Upper lobe of right lung (tissue), 1 donor: ENCODE results near the gene SLK. TPM values are rescaled to one million over a fixed set of nuclear protein-coding genes. Genes with fewer than 3 reads are reported as not detected.
A peak's percentile ranks its signal among the peaks of the same experiment; 100 is the strongest.

Experiments
- ATAC-seq: fragments of 200-7000 bp; cut with Tn5 transposase; one replicate; pipeline ENCODE4 v1.9.1; 2020; ENCODE audit warnings: mild to moderate bottlenecking, moderate library complexity
- DNase-seq: peaks from one replicate; pipeline ENCODE4 v3.0.0-alpha.2; 2020
- H3K27ac ChIP-seq: fragments of 200-600 bp; one replicate; pipeline ENCODE4 v1.8.0; 2022
- H3K27me3 ChIP-seq: fragments of 200-600 bp; one replicate; pipeline ENCODE4 v1.8.0; 2022; ENCODE audit warnings: mild to moderate bottlenecking
- H3K36me3 ChIP-seq: fragments of 200-600 bp; one replicate; pipeline ENCODE4 v1.8.0; 2022
- H3K4me1 ChIP-seq: fragments of 200-600 bp; one replicate; pipeline ENCODE4 v1.8.0; 2022
- H3K4me3 ChIP-seq: fragments of 200-600 bp; one replicate; pipeline ENCODE4 v1.8.0; 2022; ENCODE audit warnings: mild to moderate bottlenecking
- H3K9me3 ChIP-seq: fragments of 200-600 bp; one replicate; pipeline ENCODE4 v1.8.0; 2022
- CTCF ChIP-seq: fragments of 200-600 bp; IDR thresholded peaks from one replicate; pipeline ENCODE4 v1.8.0; 2022; ENCODE audit warnings: antibody characterized with exemption
- intact Hi-C: fragments of 100-400 bp; cut with DNase I; formaldehyde crosslinking; loops from one replicate; pipeline ENCODE4 v1.11.0; 2022
- total RNA-seq: library from RNA; stranded (reverse); fragmentation: NEBNext Ultra II Directional; extraction: Animal tissue kit (Norgen Biotek cat#: 25700); gene quantifications from one replicate; pipeline ENCODE4 v1.2.1, GENCODE V29; 2021
- donor health status: DM: no; HTN: yes; CAD: no; lungs with severe emphysema.

SLK gene
- total RNA-seq, 1 donor from 2014 or later, result 46.7 TPM

- Histone ChIP-seq H3K4me3 (no peak overlapping the region), H3K36me3 (peaks cover 93% of the 10 kb centered on the region), H3K27ac (no peak overlapping the region), H3K27me3 (no peaks in the 10 kb centered on the region), H3K4me1 (no peaks in the 10 kb centered on the region), H3K9me3 (no peaks in the 10 kb centered on the region)
- ATAC-seq (no peak), DNase-seq (no peak)
- TF ChIP-seq CTCF, result no peak
- intact Hi-C loops, result no loop called here
Observed at GRCh38 chr10:104021246-104021645, 54.3 kb downstream of the SLK start.

GRCh38 chr10:104022026-104022425, 55.1 kb downstream of the SLK start:
- no peak overlapping the region for H3K4me3 ChIP-seq
- H3K27ac ChIP-seq, result no peak overlapping the region
- no peaks in the 10 kb centered on the region for H3K27me3 ChIP-seq
- no peaks in the 10 kb centered on the region for H3K4me1 ChIP-seq
- intact Hi-C loops, result no loop called here
- H3K9me3 ChIP-seq, result no peaks in the 10 kb centered on the region
- peaks cover 96% of the 10 kb centered on the region for H3K36me3 ChIP-seq
- no peak for TF ChIP-seq CTCF
- ATAC-seq, result no peak
- no peak for DNase-seq

GRCh38 chr10:104025524-104025923, 58.6 kb downstream of the SLK start:
- ATAC-seq (no peak), DNase-seq (no peak)
- no peaks in the 10 kb centered on the region for H3K4me1 ChIP-seq
- peaks cover 92% of the 10 kb centered on the region for H3K36me3 ChIP-seq
- no peak for TF ChIP-seq CTCF
- no peak overlapping the region for H3K27ac ChIP-seq
- intact Hi-C loops, result no loop called here
- no peak overlapping the region for H3K4me3 ChIP-seq
- no peaks in the 10 kb centered on the region for H3K9me3 ChIP-seq
- no peaks in the 10 kb centered on the region for H3K27me3 ChIP-seq

GRCh38 chr10:104026762-104027161, 59.8 kb downstream of the SLK start:
- H3K4me1 ChIP-seq, result no peaks in the 10 kb centered on the region
- DNase-seq (no peak), ATAC-seq (no peak)
- no peak for TF ChIP-seq CTCF
- H3K27me3 ChIP-seq, result no peaks in the 10 kb centered on the region
- H3K9me3 ChIP-seq, result no peaks in the 10 kb centered on the region
- H3K36me3 ChIP-seq, result peaks cover 85% of the 10 kb centered on the region
- H3K4me3 ChIP-seq, result no peak overlapping the region
- intact Hi-C loops, result no loop called here
- no peak overlapping the region for H3K27ac ChIP-seq

GRCh38 chr10:104028146-104028545, 61.2 kb downstream of the SLK start:
- no peaks in the 10 kb centered on the region for H3K9me3 ChIP-seq
- DNase-seq (no peak), ATAC-seq (peak; percentile 63)
- H3K27ac ChIP-seq, result no peak overlapping the region
- peak; percentile 13 for TF ChIP-seq CTCF
- H3K4me3 ChIP-seq, result no peak overlapping the region
- H3K36me3 ChIP-seq, result peaks cover 83% of the 10 kb centered on the region
- H3K4me1 ChIP-seq, result no peaks in the 10 kb centered on the region
- intact Hi-C loops, result no loop called here
- no peaks in the 10 kb centered on the region for H3K27me3 ChIP-seq

GRCh38 chr10:104028823-104029520, 62.0 kb downstream of the SLK start:
- no peak for TF ChIP-seq CTCF
- ATAC-seq (no peak), DNase-seq (no peak)
- Histone ChIP-seq H3K9me3 (no peaks in the 10 kb centered on the region), H3K4me3 (no peak overlapping the region), H3K36me3 (peaks cover 74% of the 10 kb centered on the region), H3K27me3 (no peaks in the 10 kb centered on the region), H3K27ac (no peak overlapping the region), H3K4me1 (no peaks in the 10 kb centered on the region)
- intact Hi-C loops, result no loop called here
